Measurements from ENCODE around the gene ADAMTSL2.

DNA sequence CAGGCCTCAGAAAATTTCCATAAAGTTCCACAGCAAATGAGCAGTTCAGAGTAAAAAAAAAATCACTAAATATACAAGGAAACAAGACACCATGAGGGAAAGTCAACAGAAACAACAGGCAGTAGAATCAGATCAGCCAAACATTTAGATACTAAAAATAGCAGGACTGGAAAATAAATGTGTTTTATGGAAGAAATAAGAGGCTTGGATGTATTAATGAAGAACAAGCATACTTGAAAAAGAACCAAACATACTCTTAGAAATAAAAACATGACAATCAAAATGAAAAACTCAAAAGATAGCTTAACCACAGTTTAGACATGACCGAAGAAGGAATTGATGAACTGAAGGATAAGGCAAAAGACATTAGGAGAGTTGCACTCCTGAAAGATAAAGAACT lies 32.4 kb upstream of the ADAMTSL2 start:
- no peak for TF ChIP-seq EZH2 (IDR thresholded peaks at IDR 0.05)
- no peak for TF ChIP-seq POLR2AphosphoS5 (IDR thresholded peaks at IDR 0.05; ENCODE audit: borderline replicate concordance, low read depth, low read length)
